GM19043 (cell line): ENCODE data around the gene SLIRP.
"Not testable (repeated sequence)": the region's sequence is repeated elsewhere in the genome, so short reads cannot be mapped to it uniquely, and the experiment has no call there.

Experiments used
- ATAC-seq: cut with Tn5 transposase; IDR thresholded peaks from one replicate; pipeline ENCODE4 v1.9.1; 2021; ENCODE audit warnings: low read depth; ENCODE audit not compliant: unreplicated experiment

Gene SLIRP

DNA sequence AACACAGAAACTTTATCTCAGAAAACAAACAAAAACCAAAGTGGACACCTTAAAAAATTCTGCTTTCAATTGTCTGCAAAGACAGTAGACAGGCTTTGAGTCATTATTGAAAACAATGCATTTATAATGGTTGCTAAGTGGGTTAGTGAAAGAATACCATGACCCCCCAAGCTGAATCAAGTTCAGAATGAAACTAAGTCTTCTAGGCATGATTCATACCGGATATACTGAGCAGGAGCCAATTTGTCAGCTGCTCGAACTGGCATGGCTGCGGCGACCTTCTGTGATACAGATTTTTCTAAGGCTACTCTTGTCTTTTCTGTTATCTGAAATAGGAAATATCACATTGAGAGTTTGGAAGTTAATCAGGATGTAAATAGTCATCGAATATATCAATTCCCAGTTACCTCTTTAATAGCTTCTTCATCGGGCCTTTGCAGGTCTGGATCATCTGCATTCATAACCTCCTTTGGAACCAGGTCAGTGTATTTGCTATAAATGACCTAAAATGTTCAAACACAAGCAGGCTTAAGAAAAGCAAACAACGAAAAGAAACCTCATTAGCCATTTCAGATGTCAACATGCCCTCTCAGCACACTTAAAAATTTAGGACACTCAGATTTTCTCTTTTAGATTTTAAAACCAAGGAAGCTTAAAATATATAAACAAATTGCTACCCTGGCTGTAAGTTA lies 30.8 kb downstream of the SLIRP start:
- ATAC-seq: no peak

- ATAC-seq: no peak
Measured at GRCh38 chr14:77741438-77741837, 33.5 kb downstream of the SLIRP start.

DNA sequence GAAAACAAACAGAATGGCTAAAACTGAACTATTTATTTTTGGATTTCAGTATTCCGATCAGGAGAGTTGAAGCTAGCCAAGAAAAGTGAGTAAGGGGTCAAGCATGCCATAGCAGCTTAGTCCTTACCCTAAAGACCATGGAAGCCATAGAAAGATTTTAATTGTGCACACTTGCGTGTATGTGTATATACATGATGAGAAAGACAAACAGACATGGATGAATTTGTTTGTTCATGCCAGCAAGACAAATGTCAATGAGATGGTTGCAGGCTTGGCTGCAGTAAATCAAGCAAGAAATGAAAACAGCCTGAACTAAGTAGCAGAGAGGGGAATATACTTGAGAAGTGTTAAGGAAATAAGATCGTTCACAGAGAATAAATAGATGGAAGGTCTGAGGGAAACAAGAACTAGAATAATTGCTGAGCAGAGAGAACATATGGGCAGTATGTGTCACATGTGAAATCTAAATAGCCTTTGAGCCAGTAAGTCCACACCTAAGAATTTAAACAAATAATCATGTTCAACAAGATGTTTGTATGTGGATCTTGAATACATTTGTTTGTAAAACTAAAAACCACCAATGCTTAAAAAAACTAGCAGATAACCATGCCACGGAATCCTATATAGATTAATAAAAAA lies 38.3 kb downstream of the SLIRP start:
- ATAC-seq: no peak

- not testable (repeated sequence) for ATAC-seq
Measured at GRCh38 chr14:77747425-77747824, 39.5 kb downstream of the SLIRP start.

- ATAC-seq: no peak
Measured at GRCh38 chr14:77752266-77752665, 44.4 kb downstream of the SLIRP start.

DNA sequence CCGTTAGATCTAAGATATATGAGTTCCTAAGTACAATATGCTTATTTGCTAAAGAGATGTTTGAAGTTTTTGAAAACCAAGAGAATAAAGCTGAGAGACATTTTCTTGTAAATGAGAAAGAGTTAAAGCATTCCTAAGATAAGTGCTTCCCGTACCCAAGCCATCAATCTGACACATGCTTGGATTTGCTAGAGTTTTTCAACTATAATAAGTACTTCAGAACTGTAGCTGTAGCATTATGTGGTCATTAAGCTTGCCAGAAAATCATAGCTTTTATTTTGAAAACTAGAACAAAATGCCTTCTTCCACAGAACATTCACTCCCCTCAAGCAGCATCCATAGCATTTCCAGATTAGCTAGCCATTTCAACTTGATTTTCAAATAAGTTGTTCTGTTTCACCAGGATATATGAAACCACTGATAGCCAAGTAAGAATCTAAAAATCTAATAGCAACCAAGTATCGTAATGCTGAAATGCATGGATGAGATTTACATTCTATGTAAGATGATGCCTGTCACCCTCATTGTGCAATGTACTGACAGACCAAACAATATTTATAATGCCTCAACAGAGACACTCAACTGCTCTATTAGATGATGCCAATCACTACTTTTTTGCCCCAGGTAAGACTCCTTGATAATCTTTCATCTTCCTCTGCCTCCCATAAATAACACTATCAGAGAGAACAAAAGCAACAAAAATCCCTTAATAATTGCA lies 45.1 kb downstream of the SLIRP start:
- no peak for ATAC-seq

GRCh38 chr14:77760381-77761204 lies 52.7 kb downstream of the SLIRP start, which contains the start of gene SNW1:
SNW1 (minus strand) TSS chr14:77761156; CDS start chr14:77761127, 29 bp downstream.
- peak; percentile 87 for ATAC-seq

GRCh38 chr14:77761205-77761931 lies 53.5 kb downstream of the SLIRP start:
- peak; percentile 18 for ATAC-seq

- ATAC-seq: no peak
Measured at GRCh38 chr14:77763316-77763715, 55.4 kb downstream of the SLIRP start.

GRCh38 chr14:77763978-77764377 lies 56.1 kb downstream of the SLIRP start:
- ATAC-seq: no peak
